DND-41 (cell line): ENCODE results near the gene SWAP70.

Experiments used
- ATAC-seq: fragments of 200-7000 bp; cut with Tn5 transposase; 3 replicates; pipeline ENCODE4 v1.9.1; 2021; ENCODE audit warnings: low read depth; ENCODE audit not compliant: insufficient read depth
- DNase-seq: peaks from one replicate; pipeline ENCODE4 v3.0.0-alpha.2; 2020
- H2AFZ ChIP-seq: 2 replicates; pipeline ENCODE4 v1.6.0; 2012; ENCODE audit warnings: low read depth, low read length
- H3K27ac ChIP-seq: 2 replicates; pipeline ENCODE4 v1.5.1; 2012; ENCODE audit warnings: low read length, inconsistent platforms
- H3K27me3 ChIP-seq: fragments of 200-600 bp; sonication (generic); 2 replicates; pipeline ENCODE4 v1.6.0; 2012; ENCODE audit warnings: low read length, mild to moderate bottlenecking, inconsistent platforms; ENCODE audit not compliant: insufficient read depth, poor library complexity
- H3K36me3 ChIP-seq: 2 replicates; pipeline ENCODE4 v1.5.1; 2012; ENCODE audit warnings: low read length, inconsistent platforms; ENCODE audit not compliant: insufficient read depth
- H3K4me1 ChIP-seq: 2 replicates; pipeline ENCODE4 v1.5.1; 2012; ENCODE audit warnings: mild to moderate bottlenecking, low read length; ENCODE audit not compliant: insufficient read depth
- H3K4me2 ChIP-seq: 2 replicates; pipeline ENCODE4 v1.6.0; 2012; ENCODE audit warnings: mild to moderate bottlenecking, moderate library complexity, low read length, inconsistent platforms; ENCODE audit not compliant: insufficient read depth
- H3K4me3 ChIP-seq, 2 experiments: fragments of 200-600 bp in 1 of 2; shearing (Covaris generic) in 1 of 2; 2 replicates each; pipeline ENCODE4 v1.5.1; 2012 to 2016; ENCODE audit warnings: inconsistent platforms in 2 of 2, low read length in 2 of 2, mild to moderate bottlenecking in 2 of 2, low read depth in 1 of 2, moderate library complexity in 1 of 2
- H3K79me2 ChIP-seq: 2 replicates; pipeline ENCODE4 v1.6.0; 2012; ENCODE audit warnings: low read length, inconsistent platforms; ENCODE audit not compliant: insufficient read depth
- H3K9ac ChIP-seq: 2 replicates; pipeline ENCODE4 v1.6.0; 2012; ENCODE audit warnings: low read depth, mild to moderate bottlenecking, inconsistent platforms, low read length, moderate library complexity
- H3K9me3 ChIP-seq: 2 replicates; pipeline ENCODE4 v1.5.1; 2012; ENCODE audit warnings: low read length, moderate library complexity, mild to moderate bottlenecking, inconsistent platforms; ENCODE audit not compliant: insufficient read depth, severe bottlenecking
- H4K20me1 ChIP-seq: 2 replicates; pipeline ENCODE4 v1.6.0; 2012; ENCODE audit warnings: low read length; ENCODE audit not compliant: insufficient read depth
- CTCF ChIP-seq: IDR thresholded peaks from 2 replicates; pipeline ENCODE4 v1.5.1; 2012; ENCODE audit warnings: borderline replicate concordance, low read length, moderate library complexity, mild to moderate bottlenecking; ENCODE audit not compliant: poor library complexity, severe bottlenecking; ENCODE audit errors: extremely low read depth
- EZH2 ChIP-seq: IDR thresholded peaks from 3 replicates; pipeline ENCODE4 v1.6.1; 2012; ENCODE audit warnings: borderline replicate concordance, low read depth, mild to moderate bottlenecking, moderate library complexity, low read length, inconsistent platforms; ENCODE audit not compliant: severe bottlenecking

SWAP70 gene

GRCh38 chr11:9731256-9731655, 67.4 kb downstream of the SWAP70 start:
- Histone ChIP-seq H3K4me2 (no peak overlapping the region), H4K20me1 (no peaks in the 10 kb centered on the region), H2AFZ (no peak overlapping the region), H3K9me3 (peaks cover 10% of the 10 kb centered on the region), H3K79me2 (no peaks in the 10 kb centered on the region), H3K4me3 (no peak overlapping the region), H3K27me3 (no peaks in the 10 kb centered on the region), H3K4me1 (no peaks in the 10 kb centered on the region), H3K36me3 (no peaks in the 10 kb centered on the region), H3K9ac (no peak overlapping the region), H3K27ac (no peak overlapping the region)
- TF ChIP-seq CTCF (no peak), EZH2 (no peak)
- peak; percentile 62; the same call in 2 of the 3 replicates for ATAC-seq
- DNase-seq: no peak

- Histone ChIP-seq H3K27ac (no peak overlapping the region), H3K36me3 (no peaks in the 10 kb centered on the region)
Measured at GRCh38 chr11:9732453-9732852, 68.6 kb downstream of the SWAP70 start.

GRCh38 chr11:9733212-9733611, 69.3 kb downstream of the SWAP70 start:
- Histone ChIP-seq H4K20me1 (no peaks in the 10 kb centered on the region), H3K27ac (no peak overlapping the region), H3K27me3 (no peaks in the 10 kb centered on the region), H3K9me3 (peaks cover 11% of the 10 kb centered on the region), H3K79me2 (no peaks in the 10 kb centered on the region), H3K4me3 (no peak overlapping the region), H3K4me2 (no peak overlapping the region), H2AFZ (no peak overlapping the region), H3K36me3 (no peaks in the 10 kb centered on the region), H3K9ac (no peak overlapping the region), H3K4me1 (no peaks in the 10 kb centered on the region)
- no peak for ATAC-seq
- no peak for DNase-seq
- TF ChIP-seq EZH2: no peak
- TF ChIP-seq CTCF: no peak

More at GRCh38 chr11:9732453-9732852, 68.6 kb downstream of the SWAP70 start:
- Histone ChIP-seq H3K4me2 (no peak overlapping the region), H3K4me1 (no peaks in the 10 kb centered on the region), H3K9ac (no peak overlapping the region), H2AFZ (no peak overlapping the region), H3K4me3 (no peak overlapping the region), H3K9me3 (peaks cover 11% of the 10 kb centered on the region), H3K79me2 (no peaks in the 10 kb centered on the region), H3K27me3 (no peaks in the 10 kb centered on the region), H4K20me1 (no peaks in the 10 kb centered on the region)
- TF ChIP-seq CTCF (no peak), EZH2 (no peak)
- no peak for ATAC-seq
- DNase-seq: no peak

GRCh38 chr11:9735236-9735635, 71.4 kb downstream of the SWAP70 start:
- no peak overlapping the region for H3K4me2 ChIP-seq
- H3K4me1 ChIP-seq: no peaks in the 10 kb centered on the region

More at GRCh38 chr11:9735236-9735635, 71.4 kb downstream of the SWAP70 start:
- Histone ChIP-seq H3K79me2 (no peaks in the 10 kb centered on the region), H3K9me3 (peaks cover 11% of the 10 kb centered on the region), H4K20me1 (no peaks in the 10 kb centered on the region), H3K36me3 (no peaks in the 10 kb centered on the region), H2AFZ (no peak overlapping the region), H3K9ac (no peak overlapping the region), H3K27me3 (no peaks in the 10 kb centered on the region), H3K4me3 (no peak overlapping the region), H3K27ac (no peak overlapping the region)
- DNase-seq (no peak), ATAC-seq (no peak)
- TF ChIP-seq CTCF (no peak), EZH2 (no peak)
